Measurements from ENCODE around the gene RRP1.

Gene RRP1

DNA sequence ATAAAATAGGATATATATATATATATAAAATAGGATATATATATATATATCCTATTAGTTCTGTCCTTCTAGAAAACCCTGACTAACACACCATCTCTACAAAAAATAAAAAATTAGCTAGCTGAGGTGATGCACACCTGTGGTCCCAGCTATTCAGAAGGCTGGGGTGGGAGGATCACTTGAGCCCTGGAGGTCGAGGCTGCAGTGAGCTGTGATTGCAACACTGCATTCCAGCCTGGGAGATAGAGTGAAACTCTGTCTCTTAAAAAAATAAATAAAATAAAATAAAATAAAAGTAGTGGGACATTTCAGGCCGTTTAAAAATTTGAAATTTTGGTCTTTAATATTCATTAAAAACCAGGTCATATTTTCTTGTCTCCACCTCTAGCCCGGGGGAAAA is 4.2 kb upstream of the RRP1 start:
- TF ChIP-seq, protein P1, sequence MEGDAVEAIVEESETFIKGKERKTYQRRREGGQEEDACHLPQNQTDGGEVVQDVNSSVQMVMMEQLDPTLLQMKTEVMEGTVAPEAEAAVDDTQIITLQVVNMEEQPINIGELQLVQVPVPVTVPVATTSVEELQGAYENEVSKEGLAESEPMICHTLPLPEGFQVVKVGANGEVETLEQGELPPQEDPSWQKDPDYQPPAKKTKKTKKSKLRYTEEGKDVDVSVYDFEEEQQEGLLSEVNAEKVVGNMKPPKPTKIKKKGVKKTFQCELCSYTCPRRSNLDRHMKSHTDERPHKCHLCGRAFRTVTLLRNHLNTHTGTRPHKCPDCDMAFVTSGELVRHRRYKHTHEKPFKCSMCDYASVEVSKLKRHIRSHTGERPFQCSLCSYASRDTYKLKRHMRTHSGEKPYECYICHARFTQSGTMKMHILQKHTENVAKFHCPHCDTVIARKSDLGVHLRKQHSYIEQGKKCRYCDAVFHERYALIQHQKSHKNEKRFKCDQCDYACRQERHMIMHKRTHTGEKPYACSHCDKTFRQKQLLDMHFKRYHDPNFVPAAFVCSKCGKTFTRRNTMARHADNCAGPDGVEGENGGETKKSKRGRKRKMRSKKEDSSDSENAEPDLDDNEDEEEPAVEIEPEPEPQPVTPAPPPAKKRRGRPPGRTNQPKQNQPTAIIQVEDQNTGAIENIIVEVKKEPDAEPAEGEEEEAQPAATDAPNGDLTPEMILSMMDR (IDR thresholded peaks at IDR 0.05; ENCODE audit: insufficient read depth, low read depth, low read length, missing control alignments) = no peak
- H3K4me3 ChIP-seq (ENCODE audit: low read depth, low read length) = no peak overlapping the region
- DNase-seq (ENCODE audit: low read depth) = no peak

DNA sequence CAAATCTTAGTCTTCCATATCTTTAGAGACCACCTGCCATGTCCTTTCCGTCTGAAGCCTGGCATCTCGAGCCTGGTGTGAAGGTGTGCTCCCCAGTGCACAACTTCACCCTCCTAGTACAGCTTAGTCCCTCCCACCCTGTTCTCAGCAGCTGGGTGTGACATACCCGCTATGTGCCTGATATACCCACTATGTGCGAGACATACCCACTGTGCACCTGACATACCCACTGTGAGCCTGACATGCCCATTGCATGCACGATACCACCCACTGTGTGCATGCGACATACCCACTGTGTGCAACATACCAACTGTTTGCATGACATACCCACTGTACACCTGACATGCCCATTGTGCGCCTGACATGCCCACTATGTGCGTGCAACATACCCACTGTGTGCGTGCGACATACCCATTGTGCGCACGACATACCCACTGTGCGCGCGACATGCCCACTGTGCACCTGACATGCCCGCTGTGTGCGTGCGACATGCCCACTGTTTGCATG is 3.0 kb upstream of the RRP1 start:
- H3K4me3 ChIP-seq (ENCODE audit: low read depth, low read length) = no peak overlapping the region
- TF ChIP-seq, protein P1 (IDR thresholded peaks at IDR 0.05; ENCODE audit: insufficient read depth, low read depth, low read length, missing control alignments) = no peak
- DNase-seq (ENCODE audit: low read depth) = no peak

DNA sequence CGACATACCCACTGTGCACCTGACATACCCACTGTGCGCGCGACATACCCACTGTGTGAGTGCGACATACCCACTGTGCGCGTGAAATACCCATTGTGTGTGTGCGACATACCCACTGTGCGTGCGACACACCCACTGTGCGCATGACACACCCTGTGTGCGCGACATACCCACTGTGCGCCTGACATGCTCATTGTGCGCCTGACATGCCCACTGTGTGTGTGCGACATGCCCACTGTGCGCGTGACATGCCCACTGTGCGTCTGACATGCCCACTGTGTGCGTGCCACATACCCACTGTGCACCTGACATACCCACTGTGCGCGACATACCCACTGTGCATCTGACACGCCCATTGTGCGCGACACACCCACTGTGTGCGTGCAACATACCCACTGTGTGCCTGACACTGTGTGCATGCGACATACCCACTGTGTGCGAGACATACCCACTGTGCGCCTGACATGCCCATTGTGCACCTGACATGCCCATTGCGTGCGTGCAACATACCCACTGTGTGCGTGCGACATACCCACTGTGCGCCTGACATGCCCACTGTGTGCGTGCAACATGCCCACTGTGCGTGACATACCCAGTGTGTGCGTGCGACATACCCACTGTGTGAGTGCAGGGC is 2.5 kb upstream of the RRP1 start:
- no peak overlapping the region for H3K4me3 ChIP-seq (ENCODE audit: low read depth, low read length)
- DNase-seq (ENCODE audit: low read depth) = no peak
- TF ChIP-seq, protein P1 (IDR thresholded peaks at IDR 0.05; ENCODE audit: insufficient read depth, low read depth, low read length, missing control alignments) = no peak

DNA sequence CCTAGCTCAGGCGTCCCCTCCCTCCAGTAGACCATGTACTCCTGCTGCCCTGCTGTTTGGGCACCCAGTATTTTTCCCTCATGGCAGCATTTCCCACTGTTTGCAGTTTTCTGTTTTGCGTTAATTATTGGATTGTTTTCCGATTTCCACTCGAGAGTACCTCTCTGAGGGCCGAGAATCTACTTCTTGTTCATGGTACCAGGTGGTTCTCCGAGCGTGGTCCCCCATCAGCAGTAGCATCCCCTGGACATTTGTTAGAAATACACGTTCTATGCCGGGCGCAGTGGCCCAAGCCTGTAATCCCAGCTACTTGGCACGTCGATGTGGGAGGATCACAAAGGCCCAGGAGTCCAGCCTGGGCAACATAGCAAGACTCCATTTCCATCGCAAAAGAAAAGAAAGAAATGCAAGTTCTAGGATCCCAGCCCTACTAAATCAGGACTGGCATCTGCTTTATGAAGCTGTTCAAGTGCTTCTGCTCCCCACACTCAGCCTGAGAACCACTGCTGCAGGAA is 690 bp downstream of the RRP1 start:
- peak overlapping the region; percentile 91 for H3K4me3 ChIP-seq (ENCODE audit: low read depth, low read length)
- TF ChIP-seq, protein P1 (IDR thresholded peaks at IDR 0.05; ENCODE audit: insufficient read depth, low read depth, low read length, missing control alignments) = no peak
- no peak for DNase-seq (ENCODE audit: low read depth)

DNA sequence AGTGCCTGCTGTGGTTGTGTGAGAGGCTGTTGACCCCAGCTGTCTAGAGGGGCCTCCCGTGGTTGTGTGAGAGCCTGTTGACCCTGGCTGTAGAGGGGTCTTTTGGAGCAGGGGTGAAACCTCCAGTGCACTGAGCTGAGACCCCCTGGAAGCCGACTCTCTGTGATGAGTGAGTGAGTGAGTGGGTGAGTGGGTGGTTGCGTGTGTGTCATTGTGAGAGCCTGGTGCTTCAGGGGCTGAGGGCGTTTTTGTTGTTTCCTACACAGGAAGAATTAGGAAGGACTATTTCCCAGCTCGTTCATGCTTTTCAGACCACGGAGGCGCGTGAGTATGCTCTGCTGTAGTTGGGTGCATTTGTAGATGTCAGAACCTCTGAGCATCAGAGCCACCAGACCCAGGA is 3.0 kb downstream of the RRP1 start:
- TF ChIP-seq, protein P1 (IDR thresholded peaks at IDR 0.05; ENCODE audit: insufficient read depth, low read depth, low read length, missing control alignments) = no peak
- DNase-seq (ENCODE audit: low read depth) = no peak
- H3K4me3 ChIP-seq (ENCODE audit: low read depth, low read length) = no peak overlapping the region

DNA sequence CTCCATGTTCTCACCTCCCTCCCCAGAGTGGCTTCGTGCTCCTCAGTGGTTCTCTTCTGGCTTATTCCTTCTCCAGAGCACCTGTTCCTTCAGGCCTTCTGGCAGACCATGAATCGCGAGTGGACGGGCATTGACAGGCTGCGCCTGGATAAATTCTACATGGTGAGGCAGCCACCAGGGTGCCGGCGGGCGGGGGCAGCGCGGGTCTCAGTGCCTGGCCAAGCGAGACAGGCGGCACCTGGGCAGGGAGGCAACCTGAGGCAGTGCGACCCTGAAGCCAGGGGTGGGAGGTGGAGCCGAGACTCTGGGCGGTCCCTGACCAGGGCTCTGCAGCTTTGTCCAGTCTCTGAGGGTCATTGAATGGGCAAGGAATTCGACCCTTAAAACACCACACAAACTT is 3.9 kb downstream of the RRP1 start:
- TF ChIP-seq, protein P1 (IDR thresholded peaks at IDR 0.05; ENCODE audit: insufficient read depth, low read depth, low read length, missing control alignments) = no peak
- DNase-seq (ENCODE audit: low read depth) = no peak
- H3K4me3 ChIP-seq (ENCODE audit: low read depth, low read length) = no peak overlapping the region

DNA sequence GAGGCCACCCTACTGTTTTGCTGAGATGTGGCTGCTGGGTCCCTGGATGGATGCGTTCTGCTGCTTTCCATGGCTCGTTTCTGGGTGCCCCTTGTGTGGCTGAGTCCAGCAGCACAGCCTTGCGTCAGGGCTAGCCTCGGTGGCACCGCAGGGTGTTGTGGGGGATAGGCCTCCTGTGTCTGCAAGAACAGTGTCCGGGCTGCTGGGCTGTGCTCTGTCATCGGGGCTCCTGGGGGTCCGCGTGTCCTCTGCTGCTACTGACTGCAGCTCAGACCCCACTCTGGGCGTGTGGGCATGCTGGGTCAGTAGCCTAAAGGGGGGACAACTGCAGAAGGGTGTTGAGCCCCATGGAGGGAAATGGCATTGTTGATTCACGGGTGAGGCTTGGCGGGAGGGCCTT is 4.9 kb downstream of the RRP1 start:
- H3K4me3 ChIP-seq (ENCODE audit: low read depth, low read length) = no peak overlapping the region
- no peak for DNase-seq (ENCODE audit: low read depth)
- TF ChIP-seq, protein P1 (IDR thresholded peaks at IDR 0.05; ENCODE audit: insufficient read depth, low read depth, low read length, missing control alignments) = no peak

All from GM12865 (cell line).